Testis (tissue), 2 donors: ENCODE data around the gene SNN.

Source experiments
- POLR2A ChIP-seq: fragments of 450-650 bp; IDR thresholded peaks from one replicate; pipeline ENCODE4 v1.6.1; 2017; ENCODE audit warnings: antibody characterized with exemption, mild to moderate bottlenecking, moderate library complexity
- TF ChIP-seq, protein P1 (sequence below), 3 experiments: fragments of 450-650 bp in 2 of 3; fragments of 200-600 bp in 1 of 3; sonication (generic) in 1 of 3; IDR thresholded peaks; one replicate each; pipeline ENCODE4 v1.5.1; 2016 to 2019; ENCODE audit warnings: antibody characterized with exemption in 3 of 3, mild to moderate bottlenecking in 2 of 3, moderate library complexity in 1 of 3

GRCh38 chr16:11662582-11662981 lies 5.7 kb upstream of the SNN start:
- no peak for TF ChIP-seq POLR2A
- TF ChIP-seq, protein P1, sequence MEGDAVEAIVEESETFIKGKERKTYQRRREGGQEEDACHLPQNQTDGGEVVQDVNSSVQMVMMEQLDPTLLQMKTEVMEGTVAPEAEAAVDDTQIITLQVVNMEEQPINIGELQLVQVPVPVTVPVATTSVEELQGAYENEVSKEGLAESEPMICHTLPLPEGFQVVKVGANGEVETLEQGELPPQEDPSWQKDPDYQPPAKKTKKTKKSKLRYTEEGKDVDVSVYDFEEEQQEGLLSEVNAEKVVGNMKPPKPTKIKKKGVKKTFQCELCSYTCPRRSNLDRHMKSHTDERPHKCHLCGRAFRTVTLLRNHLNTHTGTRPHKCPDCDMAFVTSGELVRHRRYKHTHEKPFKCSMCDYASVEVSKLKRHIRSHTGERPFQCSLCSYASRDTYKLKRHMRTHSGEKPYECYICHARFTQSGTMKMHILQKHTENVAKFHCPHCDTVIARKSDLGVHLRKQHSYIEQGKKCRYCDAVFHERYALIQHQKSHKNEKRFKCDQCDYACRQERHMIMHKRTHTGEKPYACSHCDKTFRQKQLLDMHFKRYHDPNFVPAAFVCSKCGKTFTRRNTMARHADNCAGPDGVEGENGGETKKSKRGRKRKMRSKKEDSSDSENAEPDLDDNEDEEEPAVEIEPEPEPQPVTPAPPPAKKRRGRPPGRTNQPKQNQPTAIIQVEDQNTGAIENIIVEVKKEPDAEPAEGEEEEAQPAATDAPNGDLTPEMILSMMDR (IDR thresholded peaks at IDR 0.05) = no peak
